Endothelial cell of umbilical vein (primary cell): ENCODE data around the gene ADAM8.

ENCODE experiments used
- EZH2 ChIP-seq: IDR thresholded peaks from 2 replicates; pipeline ENCODE4 v1.6.1; 2012; ENCODE audit warnings: borderline replicate concordance, low read depth, mild to moderate bottlenecking, moderate library complexity, low read length, inconsistent platforms; ENCODE audit not compliant: severe bottlenecking
- FOS ChIP-seq: IDR thresholded peaks from 2 replicates; pipeline ENCODE4 v1.6.1; 2011; ENCODE audit warnings: mild to moderate bottlenecking, low read length, moderate library complexity, borderline replicate concordance; ENCODE audit not compliant: insufficient read depth
- JUN ChIP-seq: IDR thresholded peaks from 2 replicates; pipeline ENCODE4 v1.6.1; 2011; ENCODE audit warnings: borderline replicate concordance, low read depth; ENCODE audit not compliant: insufficient read length, insufficient read depth
- MYC ChIP-seq: IDR thresholded peaks from one replicate; pipeline ENCODE4 v1.6.1; 2011; ENCODE audit warnings: mild to moderate bottlenecking, low read depth, low read length
- POLR2A ChIP-seq: IDR thresholded peaks from 2 replicates; pipeline ENCODE4 v1.6.1; 2012; ENCODE audit warnings: low read depth, mild to moderate bottlenecking, control low read depth, low read length
- POLR2AphosphoS5 ChIP-seq: IDR thresholded peaks from 2 replicates; pipeline ENCODE4 v1.6.1; 2012; ENCODE audit warnings: low read depth, mild to moderate bottlenecking, control low read depth, low read length, moderate library complexity; ENCODE audit not compliant: insufficient read depth
- TF ChIP-seq, protein P1 (sequence below), 2 donors: IDR thresholded peaks; 1 replicate in 1 of 2; 2 replicates in 1 of 2; pipeline ENCODE4 v1.5.1; 2011; ENCODE audit warnings: low read length in 2 of 2, mild to moderate bottlenecking in 2 of 2, moderate library complexity in 2 of 2, control low read depth in 1 of 2, inconsistent platforms in 1 of 2, low read depth in 1 of 2; ENCODE audit not compliant: insufficient read depth in 1 of 2; ENCODE audit errors: extremely low read depth in 1 of 2
- TF ChIP-seq, protein P2 (sequence below): IDR thresholded peaks from 2 replicates; pipeline ENCODE4 v1.6.1; 2011; ENCODE audit not compliant: insufficient read depth, insufficient read length

DNA sequence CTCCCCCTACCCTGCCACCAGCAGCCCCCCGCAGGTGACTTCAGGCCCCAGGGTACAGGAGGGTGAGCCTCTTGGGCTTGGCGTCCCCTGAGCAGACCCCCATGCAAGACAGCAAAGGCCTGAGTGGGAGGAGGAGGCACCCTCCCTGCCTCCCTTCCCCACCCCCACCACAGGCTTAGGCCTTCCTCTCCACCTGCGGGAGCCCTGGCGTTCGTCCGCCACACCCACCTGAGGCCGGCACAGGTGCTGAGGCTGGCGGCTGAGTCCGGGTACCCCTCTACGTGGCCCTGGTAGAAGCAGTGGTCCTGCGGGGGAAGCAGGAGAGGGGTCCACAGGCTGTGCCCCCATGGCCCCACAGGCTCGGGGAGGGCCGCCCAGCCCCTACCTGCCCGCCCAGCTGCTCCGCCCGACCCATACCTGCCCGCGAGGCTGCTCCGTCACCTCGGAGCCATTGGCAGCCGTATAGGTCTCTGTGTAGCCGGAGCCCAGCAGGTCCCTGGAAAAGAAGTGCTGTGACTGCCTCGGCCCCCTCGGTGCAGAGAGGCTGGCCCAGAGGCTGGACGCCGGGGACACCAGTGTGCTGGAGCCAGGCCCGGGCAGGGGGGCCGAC lies 3.0 kb downstream of the ADAM8 start:
- TF ChIP-seq, protein P1, sequence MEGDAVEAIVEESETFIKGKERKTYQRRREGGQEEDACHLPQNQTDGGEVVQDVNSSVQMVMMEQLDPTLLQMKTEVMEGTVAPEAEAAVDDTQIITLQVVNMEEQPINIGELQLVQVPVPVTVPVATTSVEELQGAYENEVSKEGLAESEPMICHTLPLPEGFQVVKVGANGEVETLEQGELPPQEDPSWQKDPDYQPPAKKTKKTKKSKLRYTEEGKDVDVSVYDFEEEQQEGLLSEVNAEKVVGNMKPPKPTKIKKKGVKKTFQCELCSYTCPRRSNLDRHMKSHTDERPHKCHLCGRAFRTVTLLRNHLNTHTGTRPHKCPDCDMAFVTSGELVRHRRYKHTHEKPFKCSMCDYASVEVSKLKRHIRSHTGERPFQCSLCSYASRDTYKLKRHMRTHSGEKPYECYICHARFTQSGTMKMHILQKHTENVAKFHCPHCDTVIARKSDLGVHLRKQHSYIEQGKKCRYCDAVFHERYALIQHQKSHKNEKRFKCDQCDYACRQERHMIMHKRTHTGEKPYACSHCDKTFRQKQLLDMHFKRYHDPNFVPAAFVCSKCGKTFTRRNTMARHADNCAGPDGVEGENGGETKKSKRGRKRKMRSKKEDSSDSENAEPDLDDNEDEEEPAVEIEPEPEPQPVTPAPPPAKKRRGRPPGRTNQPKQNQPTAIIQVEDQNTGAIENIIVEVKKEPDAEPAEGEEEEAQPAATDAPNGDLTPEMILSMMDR (IDR thresholded peaks at IDR 0.05; ENCODE audit: extremely low read depth in 1 of 2, insufficient read depth in 1 of 2, low read depth in 1 of 2, low read length in 2 of 2), result no peak
- TF ChIP-seq JUN, result no peak
- no peak for TF ChIP-seq POLR2AphosphoS5
- TF ChIP-seq POLR2A, result no peak
- TF ChIP-seq EZH2, result no peak
- TF ChIP-seq, protein P2, sequence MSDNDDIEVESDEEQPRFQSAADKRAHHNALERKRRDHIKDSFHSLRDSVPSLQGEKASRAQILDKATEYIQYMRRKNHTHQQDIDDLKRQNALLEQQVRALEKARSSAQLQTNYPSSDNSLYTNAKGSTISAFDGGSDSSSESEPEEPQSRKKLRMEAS, result no peak
- no peak for TF ChIP-seq FOS
- no peak for TF ChIP-seq MYC
